GM21717 (cell line): ENCODE measurements around the gene SREBF1.

ENCODE experiments used
- ATAC-seq: cut with Tn5 transposase; IDR thresholded peaks from one replicate; pipeline ENCODE4 v1.9.1; 2021; ENCODE audit warnings: mild to moderate bottlenecking, moderate library complexity; ENCODE audit not compliant: unreplicated experiment

SREBF1 gene

GRCh38 chr17:17842111-17842876, 5.5 kb upstream of the SREBF1 start:
- ATAC-seq = no peak

- ATAC-seq = no peak
These were observed 4.8 kb upstream of the SREBF1 start for GRCh38 chr17:17841601-17842025.

GRCh38 chr17:17840751-17841591, 4.2 kb upstream of the SREBF1 start:
- ATAC-seq = no peak

GRCh38 chr17:17839791-17840707, 3.3 kb upstream of the SREBF1 start:
- peak; percentile 51 for ATAC-seq

- ATAC-seq = no peak
These were observed 1.5 kb upstream of the SREBF1 start for GRCh38 chr17:17837966-17838962.

- no peak for ATAC-seq
These were observed 615 bp upstream of the SREBF1 start for GRCh38 chr17:17837380-17837821.

GRCh38 chr17:17836250-17836817, 452 bp downstream of the SREBF1 start:
- ATAC-seq = peak; percentile 43

- ATAC-seq = no peak
These were observed 1.2 kb downstream of the SREBF1 start for GRCh38 chr17:17835415-17836249.

- no peak for ATAC-seq
These were observed 1.8 kb downstream of the SREBF1 start for GRCh38 chr17:17834974-17835373.

GRCh38 chr17:17833658-17834357, 3.0 kb downstream of the SREBF1 start:
- ATAC-seq = no peak

- no peak for ATAC-seq
These were observed 4.8 kb downstream of the SREBF1 start for GRCh38 chr17:17832032-17832363.

GRCh38 chr17:17831208-17832031, 5.4 kb downstream of the SREBF1 start:
- ATAC-seq = no peak

GRCh38 chr17:17830740-17831207, 6.0 kb downstream of the SREBF1 start:
- no peak for ATAC-seq

- ATAC-seq = no peak
These were observed 6.6 kb downstream of the SREBF1 start for GRCh38 chr17:17830269-17830567.

GRCh38 chr17:17827826-17828621, 8.8 kb downstream of the SREBF1 start:
- ATAC-seq = no peak
